22Rv1 (cell line): ENCODE measurements around the gene PPP1R16B.

Experiments
- H3K27ac ChIP-seq: fragments of 450-650 bp; 2 replicates; pipeline ENCODE4 v1.5.1; 2017
- CTCF ChIP-seq: fragments of 450-650 bp; IDR thresholded peaks from 2 replicates; pipeline ENCODE4 v1.5.1; 2017; ENCODE audit warnings: mild to moderate bottlenecking
- ZFX ChIP-seq: fragments of 450-650 bp; IDR thresholded peaks from 2 replicates; pipeline ENCODE4 v1.6.1; 2017; ENCODE audit warnings: antibody characterized with exemption, borderline replicate concordance

The PPP1R16B gene

GRCh38 chr20:38937978-38938473 is 132.5 kb downstream of the PPP1R16B start:
- TF ChIP-seq ZFX (no peak), CTCF (no peak)
- no peak overlapping the region for H3K27ac ChIP-seq

GRCh38 chr20:38939686-38940085 is 134.2 kb downstream of the PPP1R16B start:
- TF ChIP-seq ZFX (no peak), CTCF (no peak)
- no peak overlapping the region for H3K27ac ChIP-seq

- TF ChIP-seq ZFX (no peak), CTCF (no peak)
- H3K27ac ChIP-seq, result no peak overlapping the region
Measured at GRCh38 chr20:38940644-38941043, 135.1 kb downstream of the PPP1R16B start.

GRCh38 chr20:38941726-38942389 is 136.4 kb downstream of the PPP1R16B start:
- H3K27ac ChIP-seq, result no peak overlapping the region
- TF ChIP-seq CTCF (no peak), ZFX (no peak)

- H3K27ac ChIP-seq, result no peak overlapping the region
- no peak for TF ChIP-seq ZFX
- TF ChIP-seq CTCF, result no peak
Measured at GRCh38 chr20:38945012-38945411, 139.5 kb downstream of the PPP1R16B start.

GRCh38 chr20:38946836-38947235 is 141.3 kb downstream of the PPP1R16B start:
- no peak for TF ChIP-seq CTCF
- no peak for TF ChIP-seq ZFX
- no peak overlapping the region for H3K27ac ChIP-seq

- H3K27ac ChIP-seq, result no peak overlapping the region
- TF ChIP-seq ZFX (no peak), CTCF (no peak)
Measured at GRCh38 chr20:38947931-38948362, 142.4 kb downstream of the PPP1R16B start.
